GM19025 (cell line): ENCODE data around the gene NHLRC4.

ENCODE experiments used
- ATAC-seq: cut with Tn5 transposase; IDR thresholded peaks from one replicate; pipeline ENCODE4 v1.9.1; 2021; ENCODE audit warnings: mild to moderate bottlenecking, low read depth, moderate library complexity; ENCODE audit not compliant: unreplicated experiment

NHLRC4 gene

DNA sequence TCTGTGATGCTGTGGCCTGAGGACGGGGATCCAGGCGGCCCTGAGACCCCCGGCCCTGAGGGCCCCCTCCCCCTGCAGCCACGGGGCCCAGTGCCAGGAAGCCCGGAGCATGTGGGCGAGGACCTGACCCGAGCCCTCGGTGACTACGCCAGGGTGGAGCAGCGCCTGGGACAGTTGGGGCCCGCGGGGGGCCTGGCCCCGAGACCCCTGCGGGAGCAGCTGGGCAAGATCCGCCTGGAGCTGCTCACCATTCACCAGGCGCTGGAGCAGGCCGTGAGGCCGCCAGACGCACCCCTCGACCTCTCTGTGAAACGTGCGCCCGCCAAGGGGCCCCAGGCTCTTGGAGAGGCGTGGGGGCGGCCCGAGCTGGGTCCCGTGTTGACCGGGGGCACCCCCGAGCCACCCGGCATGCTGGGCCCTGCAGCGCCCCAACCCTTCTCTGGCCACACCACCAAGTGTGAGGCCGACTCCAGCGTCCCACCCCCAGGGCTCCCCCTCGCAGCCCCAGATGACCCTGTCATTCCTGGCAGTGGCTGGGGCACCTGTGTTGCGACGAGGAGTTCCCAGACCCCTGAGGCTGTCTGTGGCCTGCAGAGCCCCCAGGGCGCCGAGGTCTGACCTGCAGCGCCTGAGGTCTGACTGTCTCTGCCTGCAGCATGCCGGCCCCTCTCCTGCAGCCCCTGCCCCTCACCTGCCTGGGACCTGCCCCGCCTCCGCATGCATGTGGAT is 2.0 kb upstream of the NHLRC4 start:
- ATAC-seq: no peak

DNA sequence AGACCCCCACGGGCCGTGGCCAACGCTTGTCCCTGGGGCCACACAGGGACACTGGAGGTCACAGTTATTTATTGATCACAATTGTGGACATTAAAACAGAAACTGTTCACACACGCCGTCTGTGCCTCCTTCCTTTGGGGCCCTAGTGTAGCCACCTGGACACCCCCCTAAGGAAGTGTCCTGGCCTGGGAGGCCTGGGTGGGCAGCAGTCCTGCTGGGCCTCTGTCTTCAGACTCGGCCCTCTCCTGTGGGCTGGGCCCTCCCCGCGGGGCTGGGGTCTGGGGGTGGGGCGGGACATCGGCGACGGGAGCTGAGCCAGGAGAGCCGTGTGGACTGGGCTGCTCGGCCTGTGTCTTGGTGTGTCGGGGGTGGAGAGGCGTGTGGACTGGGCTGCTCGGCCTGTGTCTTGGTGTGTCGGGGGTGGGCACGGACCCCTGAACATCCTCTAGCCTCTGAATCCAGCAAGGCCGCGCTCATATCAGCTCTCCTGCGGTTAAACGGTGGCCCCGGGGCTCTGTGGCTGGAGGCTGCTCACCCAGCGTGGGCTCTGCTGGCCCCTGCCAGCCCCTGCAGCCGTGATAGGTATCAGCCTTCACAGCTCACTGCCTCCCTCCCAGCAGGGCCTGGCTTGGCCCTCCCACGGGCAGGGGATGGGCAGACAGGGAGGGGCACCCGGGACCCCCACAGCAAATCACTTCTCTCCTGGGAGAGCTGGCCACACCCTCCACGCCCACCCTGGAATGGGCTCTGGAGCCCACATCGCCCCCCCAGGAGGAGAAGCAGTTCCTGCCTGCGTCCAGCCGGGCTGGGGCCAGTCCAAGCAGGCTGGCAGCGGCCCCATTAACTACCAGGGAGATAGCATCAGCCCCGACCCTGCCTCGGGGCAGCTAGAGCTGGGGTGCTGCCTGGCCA is 1.1 kb upstream of the NHLRC4 start:
- ATAC-seq: no peak

DNA sequence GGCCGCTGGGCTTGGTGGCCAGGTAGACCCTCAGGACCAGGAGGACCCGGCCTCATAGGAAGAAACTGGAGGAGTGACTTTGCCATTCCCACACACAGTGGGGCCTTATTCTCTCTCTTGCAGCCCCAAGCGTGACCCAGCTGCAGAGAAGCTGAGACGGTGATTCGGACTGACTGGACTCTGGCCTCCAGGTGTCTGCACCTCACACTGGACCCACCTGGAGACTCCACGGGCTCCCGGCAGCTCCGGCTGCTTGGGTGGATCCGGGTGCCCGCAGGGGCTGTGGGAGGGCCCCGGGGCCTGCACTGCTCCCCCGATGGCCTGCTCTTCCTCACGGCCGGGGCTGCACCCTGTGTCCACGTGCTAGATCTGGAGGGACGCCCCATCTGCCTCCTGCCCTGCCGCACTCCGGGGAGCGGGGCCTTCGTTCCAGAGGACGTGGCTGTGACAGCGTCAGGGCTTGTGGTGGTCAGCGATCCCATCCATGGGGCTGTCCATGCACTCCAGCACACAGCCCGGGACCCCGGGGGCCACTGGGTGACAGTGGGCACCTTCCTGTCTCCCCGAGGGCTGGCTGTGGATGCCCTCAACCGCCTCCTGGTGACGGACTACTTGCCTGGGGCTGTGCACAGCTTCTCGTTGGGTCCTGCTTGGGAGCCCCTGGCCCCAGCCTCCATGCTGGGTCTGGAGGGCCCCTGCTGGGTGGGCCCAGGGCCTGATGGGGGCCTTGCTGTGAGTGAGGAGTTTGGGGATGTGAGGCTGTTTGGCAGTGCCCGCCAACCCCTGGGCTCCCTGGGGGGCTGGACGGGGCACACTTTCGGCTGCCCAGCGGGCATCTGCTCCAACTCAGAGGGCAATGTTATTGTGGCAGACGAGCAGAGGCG is 810 bp downstream of the NHLRC4 start:
- ATAC-seq: no peak

DNA sequence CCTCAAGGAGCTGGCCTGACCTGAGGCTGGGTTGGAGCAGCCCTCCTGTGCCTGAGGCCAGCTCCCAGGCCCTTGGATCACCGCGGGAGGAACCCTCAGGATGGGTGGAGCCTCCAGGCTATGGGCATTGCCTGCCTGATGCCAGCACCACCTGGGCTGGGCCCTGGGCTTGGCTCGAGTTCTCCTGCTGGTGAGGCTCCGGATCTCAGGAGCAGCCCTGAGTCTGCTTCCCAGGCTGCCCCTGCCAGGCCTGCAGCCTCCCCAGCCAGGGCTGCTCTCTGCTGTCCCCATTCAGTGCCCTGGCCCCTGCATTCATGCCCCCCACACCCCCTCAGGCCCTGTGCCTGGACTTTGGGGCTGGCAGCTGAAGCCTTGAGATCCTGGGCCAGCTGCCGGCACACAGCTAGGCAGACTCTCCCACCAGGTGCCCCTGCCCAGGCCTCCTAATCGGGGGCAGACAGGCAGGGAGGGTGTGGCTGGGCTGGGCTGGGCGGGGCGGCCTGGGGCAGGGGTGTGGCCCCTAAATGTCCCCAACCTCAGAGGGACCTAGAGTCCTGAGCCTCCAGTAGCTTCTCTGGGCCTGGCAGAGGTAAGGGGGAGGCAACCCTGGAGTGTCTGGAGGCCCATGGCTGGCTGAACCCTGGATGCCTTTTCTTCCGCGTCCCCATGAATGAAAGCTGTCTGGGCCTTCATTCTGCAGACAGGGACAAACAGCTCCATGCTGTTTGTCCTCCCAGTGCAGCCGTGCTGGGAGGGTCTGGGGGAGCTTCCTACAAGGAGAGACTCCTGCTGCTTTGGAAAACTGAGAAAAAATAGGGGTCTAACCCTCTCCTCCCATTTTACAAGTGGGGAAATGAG is 1.8 kb downstream of the NHLRC4 start:
- ATAC-seq: no peak

DNA sequence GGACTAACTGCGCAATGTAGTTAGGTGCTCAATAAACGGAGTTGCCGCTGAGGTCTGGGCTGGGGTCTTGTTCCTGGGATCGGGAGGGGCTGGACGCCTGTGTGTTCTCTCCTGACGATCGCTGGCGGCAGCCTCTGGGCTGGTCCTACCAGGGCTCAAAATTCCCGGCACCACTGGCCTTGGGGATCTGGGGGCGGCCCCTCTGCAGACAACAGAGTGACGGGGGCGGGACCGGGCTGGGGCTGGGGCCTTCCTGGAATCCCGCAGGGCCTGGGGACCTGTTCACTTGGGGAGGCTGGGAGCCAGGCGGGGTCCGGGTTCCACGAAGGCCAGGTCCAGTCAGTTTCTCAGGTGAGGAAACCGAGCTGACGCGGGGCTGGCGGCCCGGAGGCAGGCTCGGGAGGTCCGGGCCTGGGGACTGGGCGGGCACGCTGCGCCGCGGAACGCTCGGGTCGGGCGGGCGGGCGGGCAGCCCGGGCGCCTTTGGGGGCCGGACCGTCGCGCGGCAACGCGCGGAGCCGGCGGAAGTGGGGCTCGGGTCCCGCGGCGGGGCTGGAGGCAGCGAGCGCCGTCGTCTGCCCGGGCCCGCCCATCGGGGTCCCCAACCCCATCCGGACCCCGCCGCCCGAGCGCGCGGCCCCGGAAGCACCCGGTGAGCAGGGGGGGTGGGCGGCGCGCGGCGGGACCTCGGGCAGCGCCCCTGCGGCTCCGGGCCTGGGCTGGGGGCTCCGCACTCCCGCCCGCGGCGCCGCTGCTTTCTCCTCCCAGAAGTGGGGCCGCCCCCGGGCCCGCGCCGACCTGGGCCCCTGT is 2.8 kb downstream of the NHLRC4 start, which contains the start of gene PIGQ:
PIGQ (plus strand) TSS at position 524 of the 810 bp plus-strand sequence. CDS start 4,107 bp downstream, outside the sequence.
- ATAC-seq: no peak

DNA sequence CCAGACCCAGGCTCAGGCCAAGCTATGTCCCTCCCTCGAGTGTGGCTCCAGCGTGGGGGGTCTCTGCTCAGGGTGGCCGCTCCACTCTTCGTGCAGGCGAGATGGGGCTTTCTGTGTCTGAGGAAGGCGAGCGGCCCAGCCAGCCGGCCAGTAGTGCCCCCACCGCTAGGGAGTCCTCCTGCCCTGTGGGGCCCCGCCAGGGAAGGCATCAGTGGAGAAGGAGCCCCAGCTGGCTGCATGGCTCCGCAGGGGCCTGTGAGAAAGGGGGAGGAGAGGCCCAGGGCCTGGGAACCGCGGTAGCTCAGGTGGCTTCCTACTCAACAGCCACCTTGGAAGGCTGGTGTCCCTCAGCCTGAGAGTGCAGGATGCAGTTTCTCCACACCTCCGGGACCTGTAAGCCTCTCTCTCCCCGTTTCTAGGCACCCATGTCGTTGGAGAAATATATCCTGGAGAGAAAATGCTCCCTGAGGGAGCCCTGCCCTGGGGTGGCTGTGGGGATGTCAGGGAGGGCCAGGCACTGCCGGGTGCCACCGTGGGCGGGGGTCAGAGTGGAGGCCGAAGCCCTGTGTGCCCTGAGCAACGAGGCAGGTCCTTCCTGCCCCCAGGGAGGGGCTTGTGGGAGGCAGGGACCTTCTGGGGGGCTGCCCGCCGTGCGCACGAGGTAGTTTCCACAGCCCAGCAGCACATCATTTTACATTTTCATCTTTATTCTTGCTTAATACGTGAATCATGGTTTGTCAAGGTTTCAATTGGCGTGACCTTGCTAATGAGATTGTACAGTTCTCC is 6.3 kb downstream of the NHLRC4 start:
- no peak for ATAC-seq

DNA sequence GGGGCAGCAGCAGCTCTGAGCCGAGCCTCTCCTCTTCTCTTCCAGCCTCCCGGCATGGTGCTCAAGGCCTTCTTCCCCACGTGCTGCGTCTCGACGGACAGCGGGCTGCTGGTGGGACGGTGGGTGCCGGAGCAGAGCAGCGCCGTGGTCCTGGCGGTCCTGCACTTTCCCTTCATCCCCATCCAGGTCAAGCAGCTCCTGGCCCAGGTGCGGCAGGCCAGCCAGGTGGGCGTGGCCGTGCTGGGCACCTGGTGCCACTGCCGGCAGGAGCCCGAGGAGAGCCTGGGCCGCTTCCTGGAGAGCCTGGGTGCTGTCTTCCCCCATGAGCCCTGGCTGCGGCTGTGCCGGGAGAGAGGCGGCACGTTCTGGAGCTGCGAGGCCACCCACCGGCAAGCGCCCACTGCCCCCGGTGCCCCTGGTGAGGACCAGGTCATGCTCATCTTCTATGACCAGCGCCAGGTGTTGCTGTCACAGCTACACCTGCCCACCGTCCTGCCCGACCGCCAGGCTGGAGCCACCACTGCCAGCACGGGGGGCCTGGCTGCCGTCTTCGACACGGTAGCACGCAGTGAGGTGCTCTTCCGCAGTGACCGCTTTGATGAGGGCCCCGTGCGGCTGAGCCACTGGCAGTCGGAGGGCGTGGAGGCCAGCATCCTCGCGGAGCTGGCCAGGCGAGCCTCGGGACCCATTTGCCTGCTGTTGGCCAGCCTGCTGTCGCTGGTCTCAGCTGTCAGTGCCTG is 7.4 kb downstream of the NHLRC4 start:
- ATAC-seq: no peak

DNA sequence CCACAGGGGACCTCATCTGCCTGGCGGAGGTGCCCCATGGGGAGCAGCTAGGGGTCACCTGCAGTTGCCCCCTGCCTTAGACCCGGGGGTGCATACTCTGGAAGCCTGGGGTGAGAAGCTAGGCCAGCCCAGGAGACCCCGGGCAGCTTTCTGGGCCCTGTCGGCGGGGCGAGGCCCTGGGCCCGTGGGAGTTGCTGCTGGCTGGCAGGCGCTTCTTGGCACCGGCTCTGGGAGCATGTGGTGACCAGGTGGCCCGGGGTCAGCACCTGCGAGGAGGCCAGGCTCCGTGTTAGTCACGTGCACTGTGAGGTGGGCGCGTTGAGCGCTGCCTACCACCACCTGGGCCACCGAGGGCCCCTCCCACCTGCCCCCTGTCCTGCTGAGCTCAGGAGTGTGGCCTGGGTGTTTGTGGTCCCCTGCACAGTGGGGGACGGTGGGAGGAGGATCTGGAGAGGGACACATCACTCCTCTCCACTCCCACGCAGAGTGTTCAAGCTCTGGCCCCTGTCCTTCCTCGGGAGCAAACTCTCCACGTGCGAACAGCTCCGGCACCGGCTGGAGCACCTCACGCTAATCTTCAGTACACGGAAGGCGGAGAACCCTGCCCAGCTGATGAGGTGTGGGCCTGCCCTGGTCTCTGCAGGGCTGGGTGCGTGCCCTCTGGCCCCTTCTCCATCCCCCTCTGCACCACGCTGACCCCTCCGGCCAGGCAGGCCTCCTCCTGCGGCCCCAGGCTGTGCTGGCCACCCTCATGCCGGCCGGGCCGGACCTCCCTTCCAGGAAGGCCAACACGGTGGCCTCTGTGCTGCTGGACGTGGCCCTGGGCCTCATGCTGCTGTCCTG is 8.8 kb downstream of the NHLRC4 start:
- no peak for ATAC-seq

DNA sequence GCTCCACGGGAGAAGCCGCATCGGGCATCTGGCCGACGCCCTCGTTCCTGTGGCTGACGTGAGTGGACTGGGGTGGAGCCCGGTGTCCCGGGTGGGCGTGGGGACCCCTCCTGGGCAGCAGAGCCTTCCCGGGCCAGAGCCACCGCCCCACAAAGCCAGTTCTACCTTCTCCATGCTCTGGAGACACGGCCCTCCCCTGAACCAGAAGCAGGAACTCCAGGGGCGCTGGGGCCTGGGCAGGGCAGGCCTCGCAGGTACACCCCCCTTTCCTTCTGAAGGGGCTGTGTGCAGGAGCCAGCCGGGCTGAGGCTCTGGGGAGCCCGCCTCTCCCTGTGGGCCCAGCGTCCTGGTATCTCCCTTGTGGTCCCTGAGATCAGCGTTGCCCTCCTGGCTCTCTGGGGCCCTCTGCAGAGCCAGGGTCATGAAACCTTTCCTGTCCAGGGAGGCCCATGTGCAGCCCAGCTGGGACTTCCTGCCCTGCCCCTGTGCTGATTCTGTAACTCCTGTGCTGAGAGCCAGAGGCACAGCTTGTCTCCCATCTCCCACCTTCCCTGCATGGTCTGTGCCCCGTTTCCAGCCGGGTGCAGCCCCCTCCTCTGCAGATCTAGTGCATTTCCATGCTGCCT is 9.5 kb downstream of the NHLRC4 start:
- no peak for ATAC-seq

DNA sequence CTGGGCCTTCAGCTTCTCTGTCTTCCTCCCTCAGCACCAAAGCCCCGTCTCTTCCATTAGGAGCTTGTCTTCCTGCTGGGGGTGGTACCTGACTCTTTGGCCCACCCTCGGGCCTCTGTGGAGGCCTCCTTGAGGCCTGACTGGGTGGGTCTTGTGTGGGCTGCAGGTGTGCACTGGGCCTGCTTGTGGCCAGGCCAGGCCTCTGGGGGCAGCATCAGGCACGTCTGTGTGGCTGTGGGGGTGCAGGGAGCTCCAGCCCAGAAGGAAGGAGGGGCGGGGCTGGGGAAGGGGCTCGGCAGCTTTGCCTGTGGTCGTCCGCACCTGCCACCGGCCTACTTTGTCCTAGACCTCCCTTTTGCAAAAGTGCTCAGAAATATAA is 10.0 kb downstream of the NHLRC4 start:
- no peak for ATAC-seq

DNA sequence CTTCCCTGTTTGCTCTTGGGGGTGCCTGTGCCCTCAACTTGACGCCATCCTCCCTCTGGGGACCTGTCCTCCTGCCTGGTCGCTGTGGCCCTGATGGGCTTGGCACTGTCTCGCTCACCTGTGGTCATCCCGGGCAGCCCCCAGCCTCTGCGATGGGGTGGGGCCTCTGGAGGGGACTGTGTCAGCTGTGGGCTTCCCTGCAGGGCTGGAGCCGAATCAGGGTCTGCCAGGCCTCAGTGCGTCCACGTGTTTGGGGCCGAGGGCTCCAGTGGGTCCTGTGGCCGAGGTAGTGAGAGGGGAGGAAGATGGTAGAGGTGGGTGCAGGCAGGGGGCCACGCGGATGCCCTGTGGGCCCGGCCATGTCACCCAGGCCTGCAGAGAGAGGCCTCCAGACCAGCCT is 11.0 kb downstream of the NHLRC4 start:
- ATAC-seq: no peak

DNA sequence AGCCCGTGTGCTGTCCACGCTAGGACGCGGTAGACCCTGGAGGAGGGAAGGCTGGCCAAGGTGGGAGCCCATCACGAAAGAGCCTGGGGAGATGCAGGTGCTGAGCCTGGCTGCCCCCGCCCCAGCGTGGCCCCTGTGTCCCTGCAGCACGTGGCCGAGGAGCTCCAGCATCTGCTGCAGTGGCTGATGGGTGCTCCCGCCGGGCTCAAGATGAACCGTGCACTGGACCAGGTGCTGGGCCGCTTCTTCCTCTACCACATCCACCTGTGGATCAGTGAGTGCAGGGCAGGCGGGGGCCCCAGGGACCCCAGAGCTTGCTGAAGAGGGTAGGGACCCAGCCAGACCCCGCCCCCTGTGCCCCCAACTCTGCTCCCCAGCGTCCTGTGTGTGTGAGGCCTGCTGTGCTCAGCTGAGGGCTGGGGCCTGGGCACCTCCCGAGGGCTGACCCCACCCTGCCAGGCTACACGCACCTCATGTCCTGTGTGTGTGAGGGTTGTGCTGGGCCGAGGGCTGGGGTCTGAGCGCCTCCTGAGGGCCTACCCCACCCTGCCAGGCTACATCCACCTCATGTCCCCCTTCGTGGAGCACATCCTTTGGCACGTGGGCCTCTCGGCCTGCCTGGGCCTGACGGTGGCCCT is 11.5 kb downstream of the NHLRC4 start:
- ATAC-seq: no peak

DNA sequence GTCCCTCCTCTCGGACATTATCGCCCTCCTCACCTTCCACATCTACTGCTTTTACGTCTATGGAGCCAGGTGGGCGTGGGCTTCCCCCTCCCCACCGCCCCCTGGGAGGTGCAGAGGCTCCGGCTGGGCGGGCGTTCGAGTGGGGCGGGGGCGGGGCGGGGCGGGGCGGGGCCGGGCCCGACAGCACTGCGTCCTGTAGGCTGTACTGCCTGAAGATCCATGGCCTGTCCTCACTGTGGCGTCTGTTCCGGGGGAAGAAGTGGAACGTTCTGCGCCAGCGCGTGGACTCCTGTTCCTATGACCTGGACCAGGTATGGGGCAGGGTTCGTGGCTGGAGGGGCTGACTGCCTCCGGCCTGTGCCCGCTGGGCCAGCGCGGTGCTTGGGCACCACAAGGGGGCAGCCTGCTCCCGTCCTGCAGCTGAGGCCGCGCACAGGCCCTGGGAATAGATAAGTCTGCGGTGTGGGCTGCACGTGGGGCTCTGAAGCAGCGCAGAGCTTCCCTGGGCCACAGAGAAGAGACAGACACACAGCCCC is 12.1 kb downstream of the NHLRC4 start:
- no peak for ATAC-seq

DNA sequence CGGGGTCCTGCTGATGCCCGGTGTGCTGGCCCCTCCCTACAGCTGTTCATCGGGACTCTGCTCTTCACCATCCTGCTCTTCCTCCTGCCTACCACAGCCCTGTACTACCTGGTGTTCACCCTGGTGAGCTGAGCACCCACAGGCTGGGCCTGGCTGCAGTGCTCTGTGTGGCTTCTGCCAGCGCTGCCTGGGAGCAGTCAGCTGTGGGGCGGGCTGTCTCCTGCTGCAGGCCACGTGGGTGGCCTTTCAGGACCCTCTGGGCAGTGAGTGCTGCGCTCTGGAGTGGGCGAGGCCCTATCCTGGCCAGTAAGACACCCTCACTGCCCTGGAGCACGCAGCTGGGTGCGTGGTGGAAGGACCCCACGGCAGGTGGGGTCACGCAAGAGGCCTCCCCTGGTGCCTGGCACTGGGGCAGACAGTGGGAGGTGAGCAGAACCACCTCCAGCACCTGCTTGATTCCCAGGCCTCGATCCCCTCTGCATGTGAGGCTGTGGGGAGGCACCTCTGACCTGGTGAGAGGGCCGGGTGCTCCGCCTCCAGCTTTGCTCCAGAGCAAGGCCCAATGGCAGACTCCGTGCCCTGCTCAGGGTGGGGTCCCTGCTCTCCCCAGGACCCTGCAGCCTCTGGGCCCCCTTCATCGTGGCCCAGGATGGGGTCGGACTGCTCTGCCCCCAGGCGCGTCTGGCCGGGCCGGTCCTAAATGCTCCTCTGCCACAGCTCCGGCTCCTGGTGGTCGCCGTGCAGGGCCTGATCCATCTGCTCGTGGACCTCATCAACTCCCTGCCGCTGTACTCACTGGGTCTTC is 13.5 kb downstream of the NHLRC4 start:
- ATAC-seq: no peak
